ENCODE results near the gene TROAP.

GRCh38 chr12:49287876-49288275 lies 35.2 kb upstream of the TROAP start:
- no peak for TF ChIP-seq CTCF (conservative IDR thresholded peaks at IDR 0.05)
- TF ChIP-seq ZFX (IDR thresholded peaks at IDR 0.05), result no peak

Data from C4-2B (cell line).